Rectal smooth muscle tissue (tissue), 1 donor: ENCODE measurements around the gene NDUFV1.
"Not testable (repeated sequence)": the region's sequence is repeated elsewhere in the genome, so short reads cannot be mapped to it uniquely, and the experiment has no call there.

Experiments used
- H3K27ac ChIP-seq: one replicate; pipeline ENCODE4 v1.7.0; 2013; ENCODE audit warnings: low read depth, low read length, inconsistent platforms
- H3K27me3 ChIP-seq: one replicate; pipeline ENCODE4 v1.7.0; 2013; ENCODE audit warnings: low read length; ENCODE audit not compliant: control insufficient read depth, insufficient read depth
- H3K36me3 ChIP-seq: one replicate; pipeline ENCODE4 v1.7.0; 2013; ENCODE audit warnings: low read length; ENCODE audit not compliant: control insufficient read depth, insufficient read depth
- H3K4me1 ChIP-seq: one replicate; pipeline ENCODE4 v1.7.0; 2013; ENCODE audit warnings: low read length; ENCODE audit not compliant: control insufficient read depth, insufficient read depth
- H3K4me3 ChIP-seq: one replicate; pipeline ENCODE4 v1.7.0; 2013; ENCODE audit warnings: low read length
- H3K9ac ChIP-seq: one replicate; pipeline ENCODE4 v1.7.0; 2013; ENCODE audit warnings: low read length

The NDUFV1 gene

GRCh38 chr11:67654225-67654624 lies 47.5 kb downstream of the NDUFV1 start:
- H3K27ac ChIP-seq: no peak overlapping the region
- peaks cover 3% of the 10 kb centered on the region for H3K27me3 ChIP-seq
- H3K36me3 ChIP-seq: no peaks in the 10 kb centered on the region
- H3K4me3 ChIP-seq: no peak overlapping the region
- H3K4me1 ChIP-seq: no peaks in the 10 kb centered on the region
- H3K9ac ChIP-seq: no peak overlapping the region

- Histone ChIP-seq H3K9ac (no peak overlapping the region), H3K36me3 (no peaks in the 10 kb centered on the region), H3K4me3 (no peak overlapping the region), H3K4me1 (no peaks in the 10 kb centered on the region), H3K27ac (no peak overlapping the region), H3K27me3 (no peaks in the 10 kb centered on the region)
These were observed 49.7 kb downstream of the NDUFV1 start for GRCh38 chr11:67656278-67656922.

GRCh38 chr11:67657300-67657699 lies 50.6 kb downstream of the NDUFV1 start:
- H3K36me3 ChIP-seq: no peaks in the 10 kb centered on the region
- H3K9ac ChIP-seq: no peak overlapping the region
- no peak overlapping the region for H3K27ac ChIP-seq
- H3K4me3 ChIP-seq: no peak overlapping the region
- no peaks in the 10 kb centered on the region for H3K4me1 ChIP-seq
- H3K27me3 ChIP-seq: no peaks in the 10 kb centered on the region

- not testable (repeated sequence) for H3K4me1 ChIP-seq, H3K27me3 ChIP-seq, H3K4me3 ChIP-seq, H3K9ac ChIP-seq, H3K27ac ChIP-seq, H3K36me3 ChIP-seq
These were observed 53.0 kb downstream of the NDUFV1 start for GRCh38 chr11:67659651-67660165.

- not testable (repeated sequence) for H3K4me3 ChIP-seq, H3K27me3 ChIP-seq, H3K9ac ChIP-seq, H3K27ac ChIP-seq, H3K4me1 ChIP-seq, H3K36me3 ChIP-seq
These were observed 54.0 kb downstream of the NDUFV1 start for GRCh38 chr11:67660752-67661151.
